GM12878 (cell line): ENCODE data around the gene GGT6. TPM values are rescaled to one million over a fixed set of nuclear protein-coding genes. Genes with fewer than 3 reads are reported as not detected.
A peak's percentile ranks its signal among the peaks of the same experiment; 100 is the strongest.

ENCODE experiments used
- ATAC-seq: fragments of 200-7000 bp; cut with Tn5 transposase; 3 replicates; pipeline ENCODE4 v1.9.1; 2020; ENCODE audit warnings: mild to moderate bottlenecking, moderate library complexity
- BruUV-seq: library from RNA; stranded (reverse); fragments of 400-500 nt; replicated peaks from 2 replicates; lab custom pipeline; 2021; lab: Mats Ljungman, UMichigan
- CTCF ChIA-PET: fragments of 300-600 bp; sonication (Branson Sonifier 250); formaldehyde crosslinking; extraction: SDS; loops from one replicate; lab custom pipeline; 2021; ENCODE audit warnings: inconsistent platforms; lab: Yijun Ruan, JAX
- POLR2A ChIA-PET: fragments of 350-600 bp; formaldehyde crosslinking; extraction: SDS; loops from one replicate; lab custom pipeline; 2021; ENCODE audit warnings: inconsistent platforms; lab: Charles Lee
- RAD21 ChIA-PET: fragments of 300-600 bp; sonication (Branson Sonifier 250); formaldehyde crosslinking; loops from one replicate; lab custom pipeline; 2023; ENCODE audit warnings: antibody characterized with exemption; ENCODE audit not compliant: unreplicated experiment; lab: Charles Lee
- SMC1A ChIA-PET: fragments of 300-600 bp; sonication (Branson Sonifier 250); formaldehyde crosslinking; loops from one replicate; lab custom pipeline; 2023; ENCODE audit not compliant: unreplicated experiment, uncharacterized antibody; lab: Charles Lee
- DNase-seq: peaks from one replicate; pipeline ENCODE4 v3.0.0-alpha.2; 2011; ENCODE audit warnings: low read depth, low spot score
- FAIRE-seq: peaks from 3 replicates; lab custom pipeline; 2011; peaks lifted over from hg19 to GRCh38; lab: Jason Lieb, UNC
- H2AFZ ChIP-seq: 2 replicates; pipeline ENCODE4 v1.6.0; 2011; ENCODE audit warnings: low read depth, low read length, control low read depth; ENCODE audit not compliant: control insufficient read depth
- H3K27ac ChIP-seq: 2 replicates; pipeline ENCODE4 v1.5.1; 2011; ENCODE audit warnings: control low read depth; ENCODE audit not compliant: control insufficient read depth, insufficient read depth
- H3K27me3 ChIP-seq, 2 experiments: replicated peaks in 1 of 2; 2 replicates each; pipeline versions ENCODE4 v1.6.0 to v1.6.1; 2011; ENCODE audit warnings: low read length in 1 of 2; ENCODE audit not compliant: control insufficient read depth in 2 of 2, insufficient read depth in 2 of 2
- H3K36me3 ChIP-seq, 2 experiments: 2 replicates each; pipeline ENCODE4 v1.5.1; 2011; ENCODE audit warnings: low read length in 1 of 2; ENCODE audit not compliant: control insufficient read depth in 2 of 2, insufficient read depth in 2 of 2
- H3K4me1 ChIP-seq: 2 replicates; pipeline ENCODE4 v1.6.1; 2011; ENCODE audit warnings: mild to moderate bottlenecking, low read length, moderate library complexity, mixed read lengths; ENCODE audit not compliant: control insufficient read depth, insufficient read depth
- H3K4me2 ChIP-seq: 2 replicates; pipeline ENCODE4 v1.6.0; 2011; ENCODE audit warnings: control low read depth; ENCODE audit not compliant: control insufficient read depth, insufficient read depth
- H3K4me3 ChIP-seq: fragments of 200-600 bp; sonication (generic); 2 replicates; pipeline ENCODE4 v1.5.1; 2016
- H3K79me2 ChIP-seq: 2 replicates; pipeline ENCODE4 v1.6.0; 2011; ENCODE audit warnings: low read length; ENCODE audit not compliant: control insufficient read depth, insufficient read depth
- H3K9ac ChIP-seq: 2 replicates; pipeline ENCODE4 v1.8.0; 2011; ENCODE audit warnings: low read length, control low read depth, mixed read lengths; ENCODE audit not compliant: control insufficient read depth, insufficient read depth
- H3K9me3 ChIP-seq: replicated peaks from 3 replicates; pipeline ENCODE4 v1.5.1; 2011; ENCODE audit warnings: mild to moderate bottlenecking, low read length; ENCODE audit not compliant: control insufficient read depth, insufficient read depth
- H4K20me1 ChIP-seq: 2 replicates; pipeline ENCODE4 v1.6.0; 2011; ENCODE audit not compliant: control insufficient read depth, insufficient read depth
- CBX5 ChIP-seq: sonication (generic); IDR thresholded peaks from 2 replicates; pipeline ENCODE4 v1.6.1; 2016; ENCODE audit warnings: low read depth, moderate library complexity, mild to moderate bottlenecking, inconsistent platforms
- EGR1 ChIP-seq, 2 experiments: IDR thresholded peaks; 1 replicate in 1 of 2; 2 replicates in 1 of 2; pipeline ENCODE4 v1.6.1; 2011 to 2012; ENCODE audit warnings: low read depth in 2 of 2, low read length in 2 of 2, borderline replicate concordance in 1 of 2, mild to moderate bottlenecking in 1 of 2, moderate library complexity in 1 of 2
- ESRRA ChIP-seq: IDR thresholded peaks from 2 replicates; pipeline ENCODE4 v1.6.1; 2012; ENCODE audit warnings: mild to moderate bottlenecking, low read length, improper control_type of control experiment
- FOS ChIP-seq: IDR thresholded peaks from 3 replicates; pipeline ENCODE4 v1.6.1; 2011; ENCODE audit warnings: borderline replicate concordance; ENCODE audit not compliant: insufficient read length; ENCODE audit errors: extremely low read depth
- IRF4 ChIP-seq: IDR thresholded peaks from 2 replicates; pipeline ENCODE4 v1.6.1; 2011; ENCODE audit warnings: low read depth, low read length
- MTA2 ChIP-seq: fragments of 450-650 bp; IDR thresholded peaks from 2 replicates; pipeline ENCODE4 v1.6.1; 2016; ENCODE audit warnings: low read depth, mild to moderate bottlenecking, moderate library complexity
- PAX8 ChIP-seq: fragments of 450-650 bp; IDR thresholded peaks from 2 replicates; pipeline ENCODE4 v1.6.1; 2017; ENCODE audit warnings: mild to moderate bottlenecking, moderate library complexity
- PML ChIP-seq: IDR thresholded peaks from 2 replicates; pipeline ENCODE4 v1.6.1; 2012; ENCODE audit warnings: low read length, inconsistent platforms
- POLR2A ChIP-seq: IDR thresholded peaks from 2 replicates; pipeline ENCODE4 v1.6.1; 2011; ENCODE audit warnings: low read depth, mild to moderate bottlenecking, low read length
- RCOR1 ChIP-seq: conservative IDR thresholded peaks from 2 replicates; pipeline ENCODE4 v1.6.1; 2012; ENCODE audit warnings: low read depth, low read length, improper control_type of control experiment
- SIX5 ChIP-seq: IDR thresholded peaks from 2 replicates; pipeline ENCODE4 v1.6.1; 2011; ENCODE audit warnings: mild to moderate bottlenecking, low read depth, low read length, moderate library complexity; ENCODE audit not compliant: severe bottlenecking
- SP1 ChIP-seq: IDR thresholded peaks from one replicate; pipeline ENCODE4 v1.6.1; 2011; ENCODE audit warnings: low read depth, low read length
- SREBF2 ChIP-seq: IDR thresholded peaks from 2 replicates; pipeline ENCODE4 v1.6.1; 2012; ENCODE audit warnings: mild to moderate bottlenecking, low read length
- WGBS: methylation state at CpG from one replicate; pipeline ENCODE4 v1.1.6; 2016; ENCODE audit warnings: low lambda C conversion rate; ENCODE audit not compliant: insufficient replicate concordance, insufficient coverage; ENCODE audit errors: missing lambda C conversion rate; 5-methylcytosine and 5-hydroxymethylcytosine counted together
- in situ Hi-C: fragments of 300-500 bp; cut with MboI; formaldehyde crosslinking; loops from 9 replicates; pipeline ENCODE4 v1.14.3; 2018; ENCODE audit warnings: mixed read lengths
- intact Hi-C: fragments of 100-400 bp; cut with micrococcal nuclease; formaldehyde crosslinking; loops from one replicate; pipeline ENCODE4 v1.14.2; 2022; ENCODE audit not compliant: unreplicated experiment
- polyA plus RNA-seq, 11 experiments: library from polyadenylated mRNA; depleted of rRNA in 4 of 11; unstranded in 6 of 11; stranded (reverse) in 5 of 11; fragments of >200 nt; fragmentation: Nextera tagmentation in 4 of 11; fragmentation: Illumina TruSeq in 1 of 11; extraction: Ambion mirVana in 4 of 11; extraction: Trizol in 1 of 11; gene quantifications; 1 replicate in 1 of 11; 2 replicates in 10 of 11; pipeline versions ENCODE4 v1.2.1 to v1.2.3, GENCODE V29; 2011 to 2016; ENCODE audit warnings: inconsistent platforms in 2 of 11, missing spikeins in 2 of 11, low read depth in 1 of 11
- total RNA-seq, 4 experiments: library from RNA; depleted of rRNA in 3 of 4; stranded (reverse); fragments of >200 nt in 3 of 4; fragmentation: Illumina TruSeq in 1 of 4; extraction: Trizol in 1 of 4; gene quantifications; 2 replicates each; pipeline versions ENCODE4 v1.2.1 to v1.2.3, GENCODE V29; 2013 to 2021
- TF ChIP-seq, protein P1 (sequence below): fragments of 450-650 bp; IDR thresholded peaks from 2 replicates; pipeline ENCODE4 v1.6.1; 2014; ENCODE audit warnings: mild to moderate bottlenecking
- TF ChIP-seq, protein P2 (sequence below): IDR thresholded peaks from 2 replicates; pipeline ENCODE4 v1.6.1; 2012; ENCODE audit warnings: low read depth, low read length, improper control_type of control experiment

GGT6 gene
- total and polyA plus RNA-seq, 10 of the 15 experiments (the other 5 are each of a cell fraction or from before 2014, with no cell fraction given), result 0.01 to 0.26 (median 0.13) TPM; not detected in 5

DNA sequence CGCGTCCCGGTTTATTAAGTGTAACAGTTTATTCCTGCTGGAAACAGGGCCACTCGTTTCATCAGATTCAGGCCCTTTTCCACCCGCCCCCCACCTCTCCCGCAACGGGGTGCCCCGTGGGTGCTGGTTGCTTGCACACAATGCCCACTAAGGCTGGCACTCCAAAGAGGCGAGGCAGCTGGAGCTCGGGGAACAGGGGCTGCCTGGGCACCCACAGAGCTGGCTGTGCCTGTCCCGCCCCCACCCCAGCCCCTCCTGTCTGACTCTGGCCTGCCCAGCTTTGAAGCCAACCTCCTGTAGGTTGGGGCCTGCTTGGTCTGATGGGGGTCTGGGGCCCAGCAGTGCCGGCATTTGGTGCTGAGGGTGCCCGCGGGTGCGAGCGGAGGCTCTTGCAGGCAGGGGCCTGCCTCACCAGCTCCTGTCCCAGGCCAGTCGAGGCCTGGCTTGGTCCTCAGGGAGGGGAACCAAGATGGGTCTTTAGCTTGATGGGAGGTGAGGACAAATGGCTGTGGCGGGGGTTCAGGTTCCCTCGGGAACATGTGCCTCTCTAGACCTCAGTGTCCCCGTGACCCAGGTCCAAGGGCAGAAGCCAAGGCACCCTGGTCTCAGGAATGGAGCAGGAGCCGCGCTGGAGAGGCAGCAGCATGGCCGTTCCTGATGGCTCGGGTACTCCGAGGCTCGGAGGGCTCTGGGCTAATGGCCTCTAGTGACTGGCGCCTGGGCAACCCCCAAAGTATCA is 25.3 kb downstream of the GGT6 start:
- intact Hi-C loops (no loop called here), in situ Hi-C loops (no loop called here)
- TF ChIP-seq SP1, result no peak
- peak; percentile 50 for TF ChIP-seq POLR2A
- no peak for TF ChIP-seq FOS
- H3K4me3 ChIP-seq, result no peak overlapping the region
- no TSS peak for BruUV-seq
- no peak overlapping the region for H3K27ac ChIP-seq
- ATAC-seq (no peak; the same call in 2 of the 3 replicates), DNase-seq (no peak), FAIRE-seq (no peak)
- no peaks in the 10 kb centered on the region for H3K79me2 ChIP-seq
- ChIA-PET POLR2A (no interaction called here), SMC1A (no interaction called here), RAD21 (no interaction called here), CTCF (no interaction called here)
- no peak overlapping the region for H2AFZ ChIP-seq
- 42% methylated on average over 26 of the region's 27 CpGs for WGBS
- no peaks in the 10 kb centered on the region for H4K20me1 ChIP-seq
- H3K4me1 ChIP-seq, result no peaks in the 10 kb centered on the region
- H3K4me2 ChIP-seq, result no peak overlapping the region
- H3K36me3 ChIP-seq, result peaks cover 0 to 11% of the 10 kb centered on the region in 2 experiments; a peak in 3 of 4 replicates
- no peaks in the 10 kb centered on the region for H3K9me3 ChIP-seq
- no peaks in the 10 kb centered on the region for H3K27me3 ChIP-seq
- no peak overlapping the region for H3K9ac ChIP-seq

DNA sequence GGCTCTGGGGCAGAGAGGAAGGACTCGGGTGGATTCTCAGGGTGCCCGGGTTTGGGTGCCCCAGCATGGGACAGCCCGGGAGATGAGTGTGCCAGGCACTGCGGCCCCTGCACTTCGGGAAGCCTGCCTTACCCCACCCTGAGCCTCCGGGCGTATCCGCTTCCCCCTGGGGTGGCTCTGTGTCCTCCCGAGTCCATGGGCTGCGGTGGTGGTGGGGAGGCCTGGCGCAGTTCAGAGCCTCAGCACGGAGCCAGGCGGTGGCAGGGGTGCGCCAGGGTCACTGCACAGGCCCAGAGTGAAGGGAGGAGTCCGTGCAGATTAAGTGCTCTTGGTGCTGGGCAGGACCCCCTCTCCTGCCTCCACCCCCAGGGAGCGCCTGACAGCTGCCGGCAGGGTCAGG is 25.9 kb downstream of the GGT6 start:
- no peak for DNase-seq
- no peak overlapping the region for H2AFZ ChIP-seq
- FAIRE-seq, result no peak
- H3K4me1 ChIP-seq, result no peaks in the 10 kb centered on the region
- no peaks in the 10 kb centered on the region for H3K9me3 ChIP-seq
- no peaks in the 10 kb centered on the region for H3K79me2 ChIP-seq
- no peaks in the 10 kb centered on the region for H4K20me1 ChIP-seq
- in situ Hi-C loops (no loop called here), intact Hi-C loops (no loop called here)
- H3K27ac ChIP-seq, result no peak overlapping the region
- ChIA-PET POLR2A (no interaction called here), CTCF (no interaction called here), RAD21 (no interaction called here), SMC1A (no interaction called here)
- no peak overlapping the region for H3K4me3 ChIP-seq
- ATAC-seq, result no peak
- H3K4me2 ChIP-seq, result no peak overlapping the region
- no TSS peak for BruUV-seq
- peaks cover 0 to 7% of the 10 kb centered on the region in 2 experiments; a peak in 2 of 4 replicates for H3K36me3 ChIP-seq
- H3K27me3 ChIP-seq, result no peaks in the 10 kb centered on the region
- 48% methylated on average over 11 of the region's 17 CpGs for WGBS
- no peak overlapping the region for H3K9ac ChIP-seq
- TF ChIP-seq PML (no peak), RCOR1 (no peak), PAX8 (no peak), IRF4 (no peak), EGR1 (IDR thresholded peaks at IDR 0.05; ENCODE audit: borderline replicate concordance in 1 of 2, low read depth in 2 of 2, low read length in 2 of 2) (no peak), CBX5 (no peak), SIX5 (no peak), ESRRA (no peak), MTA2 (no peak), SREBF2 (no peak)
- TF ChIP-seq, protein P1, sequence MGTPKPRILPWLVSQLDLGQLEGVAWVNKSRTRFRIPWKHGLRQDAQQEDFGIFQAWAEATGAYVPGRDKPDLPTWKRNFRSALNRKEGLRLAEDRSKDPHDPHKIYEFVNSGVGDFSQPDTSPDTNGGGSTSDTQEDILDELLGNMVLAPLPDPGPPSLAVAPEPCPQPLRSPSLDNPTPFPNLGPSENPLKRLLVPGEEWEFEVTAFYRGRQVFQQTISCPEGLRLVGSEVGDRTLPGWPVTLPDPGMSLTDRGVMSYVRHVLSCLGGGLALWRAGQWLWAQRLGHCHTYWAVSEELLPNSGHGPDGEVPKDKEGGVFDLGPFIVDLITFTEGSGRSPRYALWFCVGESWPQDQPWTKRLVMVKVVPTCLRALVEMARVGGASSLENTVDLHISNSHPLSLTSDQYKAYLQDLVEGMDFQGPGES, result no peak
- TF ChIP-seq, protein P2, sequence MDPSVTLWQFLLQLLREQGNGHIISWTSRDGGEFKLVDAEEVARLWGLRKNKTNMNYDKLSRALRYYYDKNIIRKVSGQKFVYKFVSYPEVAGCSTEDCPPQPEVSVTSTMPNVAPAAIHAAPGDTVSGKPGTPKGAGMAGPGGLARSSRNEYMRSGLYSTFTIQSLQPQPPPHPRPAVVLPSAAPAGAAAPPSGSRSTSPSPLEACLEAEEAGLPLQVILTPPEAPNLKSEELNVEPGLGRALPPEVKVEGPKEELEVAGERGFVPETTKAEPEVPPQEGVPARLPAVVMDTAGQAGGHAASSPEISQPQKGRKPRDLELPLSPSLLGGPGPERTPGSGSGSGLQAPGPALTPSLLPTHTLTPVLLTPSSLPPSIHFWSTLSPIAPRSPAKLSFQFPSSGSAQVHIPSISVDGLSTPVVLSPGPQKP, result no peak
